SK-N-SH treated with all-trans-retinoic acid at 6 μM for 48 hours (cell line): ENCODE results near the gene MRPL19.

ENCODE experiments used
- OSR1 ChIP-seq: fragments of 250-450 bp; sonication (Bioruptor Pico); IDR thresholded peaks from 2 replicates; pipeline ENCODE4 v1.8.0; 2022; ENCODE audit warnings: moderate library complexity, mild to moderate bottlenecking, inconsistent platforms
- PATZ1 ChIP-seq: fragments of 250-450 bp; sonication (Bioruptor Pico); IDR thresholded peaks from 2 replicates; pipeline ENCODE4 v1.8.0; 2020; ENCODE audit warnings: mild to moderate bottlenecking, moderate library complexity, borderline replicate concordance
- POU6F1 ChIP-seq: fragments of 250-450 bp; sonication (Bioruptor Pico); IDR thresholded peaks from 2 replicates; pipeline ENCODE4 v1.8.0; 2021; ENCODE audit warnings: low read depth, mild to moderate bottlenecking, moderate library complexity, borderline replicate concordance
- RARB ChIP-seq: fragments of 250-450 bp; sonication (Bioruptor Pico); IDR thresholded peaks from 2 replicates; pipeline ENCODE4 v1.8.0; 2021; ENCODE audit warnings: mild to moderate bottlenecking, moderate library complexity
- TSHZ2 ChIP-seq: fragments of 250-450 bp; sonication (Bioruptor Pico); IDR thresholded peaks from 2 replicates; pipeline ENCODE4 v1.5.0; 2020; ENCODE audit warnings: mild to moderate bottlenecking, moderate library complexity

GRCh38 chr2:75640621-75641121, 5.9 kb upstream of the MRPL19 start:
- TF ChIP-seq POU6F1 (CRISPR knock-in tag) (no peak), TSHZ2 (CRISPR knock-in tag) (no peak), RARB (CRISPR knock-in tag) (no peak), PATZ1 (CRISPR knock-in tag) (no peak), OSR1 (CRISPR knock-in tag) (no peak)
